B cell (primary cell): ENCODE measurements around the gene CFAP251. TPM values are rescaled to one million over a fixed set of nuclear protein-coding genes. Genes with fewer than 3 reads are reported as not detected.

ENCODE experiments used
- ATAC-seq: fragments of 200-7000 bp; cut with Tn5 transposase; one replicate; pipeline ENCODE4 v1.10.0; 2021; ENCODE audit warnings: low read depth, mild to moderate bottlenecking, moderate number of reproducible peaks, moderate library complexity
- CTCF ChIA-PET: fragments of 350-600 bp; sonication (Branson Sonifier 250); formaldehyde crosslinking; loops from one replicate; lab custom pipeline; 2021; ENCODE audit warnings: antibody characterized with exemption, inconsistent platforms; lab: Charles Lee
- POLR2A ChIA-PET: fragments of 350-600 bp; sonication (Branson Sonifier 250); formaldehyde crosslinking; loops from one replicate; lab custom pipeline; 2021; ENCODE audit warnings: antibody characterized with exemption; lab: Charles Lee
- DNase-seq: peaks from one replicate; pipeline ENCODE4 v3.0.0; 2013
- H2AFZ ChIP-seq: 2 replicates; pipeline ENCODE4 v1.6.1; 2012; ENCODE audit warnings: mild to moderate bottlenecking, low read depth, low read length; ENCODE audit not compliant: insufficient read depth, poor library complexity, severe bottlenecking
- H3K27ac ChIP-seq, 2 donors: 1 replicate in 1 of 2; 2 replicates in 1 of 2; pipeline ENCODE4 v1.5.1; 2012 to 2013; ENCODE audit warnings: low read length in 2 of 2, mild to moderate bottlenecking in 2 of 2, moderate library complexity in 1 of 2
- H3K27me3 ChIP-seq, 4 experiments: fragments of 200-600 bp in 1 of 4; sonication (generic) in 1 of 4; replicated peaks in 1 of 4; 1 replicate in 2 of 4; 2 replicates in 2 of 4; pipeline versions ENCODE4 v1.6.1 to v1.7.0; 2013 to 2016; ENCODE audit warnings: low read length in 3 of 4, mild to moderate bottlenecking in 2 of 4, mixed read lengths in 1 of 4, moderate library complexity in 1 of 4; ENCODE audit not compliant: insufficient read depth in 4 of 4, control insufficient read depth in 3 of 4; ENCODE audit errors: control extremely low read depth in 1 of 4
- H3K36me3 ChIP-seq, 2 experiments: replicated peaks in 1 of 2; 1 replicate in 1 of 2; 2 replicates in 1 of 2; pipeline versions ENCODE4 v1.6.1 to v1.7.1; 2013; ENCODE audit warnings: low read length in 1 of 2; ENCODE audit not compliant: insufficient read depth in 2 of 2, control insufficient read depth in 1 of 2; ENCODE audit errors: control extremely low read depth in 1 of 2, extremely low read depth in 1 of 2
- H3K4me1 ChIP-seq, 2 donors: fragments of 200-600 bp in 1 of 2; sonication (generic) in 1 of 2; 1 replicate in 1 of 2; 2 replicates in 1 of 2; pipeline versions ENCODE4 v1.5.1 to v1.6.1; 2013 to 2017; ENCODE audit warnings: low read length in 2 of 2; ENCODE audit not compliant: control insufficient read depth in 2 of 2, insufficient read depth in 2 of 2
- H3K4me2 ChIP-seq: replicated peaks from 2 replicates; pipeline ENCODE3; 2012; ENCODE audit warnings: mild to moderate bottlenecking, low read depth, low read length; ENCODE audit not compliant: poor library complexity, severe bottlenecking
- H3K4me3 ChIP-seq, 5 experiments: fragments of 200-600 bp in 1 of 5; sonication (generic) in 1 of 5; 1 replicate in 3 of 5; 2 replicates in 2 of 5; pipeline versions ENCODE4 v1.5.1 to v1.7.0; 2011 to 2016; ENCODE audit warnings: low read length in 4 of 5, mild to moderate bottlenecking in 4 of 5, low read depth in 2 of 5, control low read depth in 1 of 5, moderate library complexity in 1 of 5; ENCODE audit not compliant: insufficient read depth in 1 of 5; ENCODE audit errors: control extremely low read depth in 1 of 5, extremely low read depth in 1 of 5
- H3K79me2 ChIP-seq: fragments of 200-600 bp; sonication (generic); one replicate; pipeline ENCODE4 v1.6.0; 2016; ENCODE audit warnings: low read length; ENCODE audit not compliant: control insufficient read depth, insufficient read depth
- H3K9ac ChIP-seq: fragments of 200-600 bp; sonication (generic); 2 replicates; pipeline ENCODE4 v1.6.1; 2017; ENCODE audit warnings: mild to moderate bottlenecking, low read length, moderate library complexity
- H3K9me3 ChIP-seq, 3 donors: one replicate each; pipeline versions ENCODE4 v1.6.1 to v1.7.1; 2013; ENCODE audit warnings: low read length in 2 of 3; ENCODE audit not compliant: control insufficient read depth in 2 of 3, insufficient read depth in 1 of 3; ENCODE audit errors: control extremely low read depth in 1 of 3
- H4K20me1 ChIP-seq: 2 replicates; pipeline ENCODE4 v1.6.0; 2012; ENCODE audit warnings: mild to moderate bottlenecking, low read length; ENCODE audit not compliant: insufficient read depth, control insufficient read depth, poor library complexity, severe bottlenecking
- H3K27ac Mint-ChIP-seq: one replicate; pipeline ENCODE4 v1.8.0; 2021; ENCODE audit warnings: mixed read lengths
- H3K27me3 Mint-ChIP-seq: one replicate; pipeline ENCODE4 v1.8.0; 2021; ENCODE audit warnings: mixed read lengths
- H3K4me1 Mint-ChIP-seq: one replicate; pipeline ENCODE4 v1.8.0; 2021; ENCODE audit warnings: mixed read lengths
- H3K4me3 Mint-ChIP-seq: one replicate; pipeline ENCODE4 v1.8.0; 2021; ENCODE audit warnings: mixed read lengths
- H3K9me3 Mint-ChIP-seq: one replicate; pipeline ENCODE4 v1.8.0; 2022; ENCODE audit warnings: mixed read lengths; ENCODE audit not compliant: insufficient read depth
- CTCF ChIP-seq: fragments of 200-600 bp; IDR thresholded peaks from one replicate; pipeline ENCODE4 v1.8.0; 2022; ENCODE audit warnings: antibody characterized with exemption, mild to moderate bottlenecking
- EZH2 ChIP-seq: IDR thresholded peaks from 2 replicates; pipeline ENCODE4 v1.6.1; 2012; ENCODE audit warnings: borderline replicate concordance, low read depth, mild to moderate bottlenecking, moderate library complexity, low read length; ENCODE audit not compliant: insufficient read depth, poor library complexity, severe bottlenecking
- WGBS: methylation state at CpG from one replicate; pipeline ENCODE4 v1.1.5; 2013; ENCODE audit warnings: missing lambda C conversion rate; ENCODE audit not compliant: insufficient coverage; 5-methylcytosine and 5-hydroxymethylcytosine counted together
- intact Hi-C: fragments of 100-400 bp; cut with micrococcal nuclease; formaldehyde crosslinking; loops from one replicate; pipeline ENCODE4 v1.10.0; 2022
- polyA plus RNA-seq: library from polyadenylated mRNA; depleted of rRNA; stranded (reverse); fragments of >200 nt; gene quantifications from 2 replicates; pipeline ENCODE4 v1.2.3, GENCODE V29; 2012
- total RNA-seq, 2 donors: library from RNA; stranded (reverse); fragments of 120-200 nt in 1 of 2; gene quantifications; 1 replicate in 1 of 2; 2 replicates in 1 of 2; pipeline versions ENCODE4 v1.2.3 to v1.2.4, GENCODE V29; 2013 to 2022

Gene CFAP251
- total and polyA plus RNA-seq, 2 donors (not counting 1 experiment from before 2014, with no cell fraction given), result 0.22 to 1.6 TPM

- Histone ChIP-seq H3K79me2 (peaks cover 96% of the 10 kb centered on the region), H3K36me3 (peaks cover 1 to 31% of the 10 kb centered on the region in 2 experiments), H3K4me1 (peaks cover 51 to 67% of the 10 kb centered on the region in 2 donors), H3K9ac (no peak overlapping the region), H3K4me2 (peak overlapping the region; percentile 36), H3K27ac (peak overlapping the region; percentile 18 to 70), H4K20me1 (peaks cover 91% of the 10 kb centered on the region), H2AFZ (no peak overlapping the region), H3K27me3 (no peaks in the 10 kb centered on the region), H3K9me3 (peaks cover 0 to 5% (median 0%) of the 10 kb centered on the region in 3 donors), H3K4me3 (no peak overlapping the region)
- no peaks in the 10 kb centered on the region for H3K27me3 Mint-ChIP-seq
- ATAC-seq, result peak; percentile 39
- peak; percentile 70 for DNase-seq
- ChIA-PET POLR2A (interaction anchor here (0.5 to 1.2 kb wide), 6 partner anchors 9 to 767 kb away, joined by 3 to 5 read pairs (median 4); partner anchors contain the start of genes CFAP251 and PSMD9), CTCF (interaction anchor here (0.7 to 4.0 kb wide), 11 partner anchors 24 to 136 kb away, joined by 3 to 18 read pairs (median 3); partner anchors contain the start of gene CFAP251)
- peaks cover 61% of the 10 kb centered on the region for H3K4me1 Mint-ChIP-seq
- TF ChIP-seq CTCF, result peak; percentile 81
- no peak for TF ChIP-seq EZH2
- no peaks in the 10 kb centered on the region for H3K9me3 Mint-ChIP-seq
- peak overlapping the region; percentile 29 for H3K4me3 Mint-ChIP-seq
- intact Hi-C loops, result loop anchor here (5.0 kb wide), 1 partner anchor 74 kb away; no protein-coding TSS in a partner anchor
- peak overlapping the region; percentile 71 for H3K27ac Mint-ChIP-seq
- WGBS, result 71% methylated on average over 15 of the region's 21 CpGs
Observed at GRCh38 chr12:122031342-122032216, 113.2 kb downstream of the CFAP251 start.
